OCI-LY7 (cell line): ENCODE measurements around the gene RHBDF1. TPM values are rescaled to one million over a fixed set of nuclear protein-coding genes. Genes with fewer than 3 reads are reported as not detected.

ENCODE experiments used
- BruUV-seq: library from RNA; stranded (reverse); fragments of 400-500 nt; replicated peaks from 2 replicates; lab custom pipeline; 2021; lab: Mats Ljungman, UMichigan
- CTCF ChIA-PET: fragments of 300-600 bp; sonication (Branson Sonifier 250); formaldehyde crosslinking; loops from one replicate; lab custom pipeline; 2022; ENCODE audit warnings: antibody characterized with exemption; ENCODE audit not compliant: unreplicated experiment; lab: Charles Lee
- POLR2A ChIA-PET: fragments of 300-600 bp; sonication (Branson Sonifier 250); formaldehyde crosslinking; loops from one replicate; lab custom pipeline; 2022; ENCODE audit warnings: antibody characterized with exemption; lab: Charles Lee
- DNase-seq: peaks from one replicate; pipeline ENCODE4 v3.0.0-alpha.2; 2015; ENCODE audit warnings: low spot score
- H2AFZ ChIP-seq: fragments of 200-600 bp; sonication (generic), shearing (Covaris generic); 2 replicates; pipeline ENCODE4 v1.6.1; 2014; ENCODE audit warnings: mild to moderate bottlenecking, antibody characterized with exemption, low read length, moderate library complexity
- H3K27ac ChIP-seq: fragments of 200-600 bp; sonication (generic); 2 replicates; pipeline ENCODE4 v1.5.1; 2014; ENCODE audit warnings: mixed run types, low read depth, mild to moderate bottlenecking, moderate library complexity, low read length, inconsistent platforms; ENCODE audit not compliant: poor library complexity, severe bottlenecking
- H3K36me3 ChIP-seq: fragments of 200-600 bp; sonication (generic); 2 replicates; pipeline ENCODE4 v1.6.1; 2014; ENCODE audit warnings: mild to moderate bottlenecking, antibody characterized with exemption, low read length, moderate library complexity, mixed read lengths; ENCODE audit not compliant: insufficient read depth
- H3K4me1 ChIP-seq: fragments of 200-600 bp; sonication (generic); 2 replicates; pipeline ENCODE4 v1.5.1; 2014; ENCODE audit warnings: mild to moderate bottlenecking, low read length; ENCODE audit not compliant: insufficient read depth, poor library complexity, severe bottlenecking
- H3K4me2 ChIP-seq: fragments of 200-600 bp; sonication (generic); 2 replicates; pipeline ENCODE4 v1.6.1; 2014; ENCODE audit warnings: mild to moderate bottlenecking, low read length
- H3K4me3 ChIP-seq: fragments of 200-600 bp; sonication (generic); 2 replicates; pipeline ENCODE4 v1.5.1; 2014; ENCODE audit warnings: mild to moderate bottlenecking, low read depth, low read length; ENCODE audit not compliant: poor library complexity, severe bottlenecking
- H3K79me2 ChIP-seq: fragments of 200-600 bp; sonication (generic); 2 replicates; pipeline ENCODE4 v1.6.1; 2016; ENCODE audit warnings: low read depth, mild to moderate bottlenecking, low read length, moderate library complexity, mixed read lengths; ENCODE audit not compliant: insufficient read depth
- H3K9me2 ChIP-seq: fragments of 200-600 bp; sonication (generic); 2 replicates; pipeline ENCODE4 v1.6.1; 2016; ENCODE audit warnings: mild to moderate bottlenecking, low read length, mixed read lengths; ENCODE audit not compliant: insufficient read depth
- H3K9me3 ChIP-seq: fragments of 200-600 bp; sonication (generic); 2 replicates; pipeline ENCODE4 v1.6.1; 2014; ENCODE audit warnings: mild to moderate bottlenecking, mixed run types, low read length, mixed read lengths
- H4K20me1 ChIP-seq: fragments of 200-600 bp; sonication (generic); 2 replicates; pipeline ENCODE4 v1.6.1; 2014; ENCODE audit warnings: mild to moderate bottlenecking, antibody characterized with exemption, low read length, moderate library complexity, mixed read lengths; ENCODE audit not compliant: insufficient read depth
- CTCF ChIP-seq: fragments of 200-600 bp; sonication (generic); conservative IDR thresholded peaks from 2 replicates; pipeline ENCODE4 v1.5.1; 2014; ENCODE audit warnings: mild to moderate bottlenecking, antibody characterized with exemption, low read length, moderate library complexity, mixed read lengths
- EZH2phosphoT487 ChIP-seq: fragments of 200-600 bp; sonication (generic); IDR thresholded peaks from 2 replicates; pipeline ENCODE4 v1.6.1; 2018; ENCODE audit warnings: low read depth, borderline replicate concordance, mild to moderate bottlenecking, mixed run types, antibody characterized with exemption, low read length, moderate library complexity, mixed read lengths
- intact Hi-C: fragments of 100-400 bp; cut with micrococcal nuclease; formaldehyde crosslinking; loops from one replicate; pipeline ENCODE4 v1.10.0; 2022; ENCODE audit not compliant: unreplicated experiment
- total RNA-seq, 2 experiments: library from RNA; depleted of rRNA in 1 of 2; stranded (reverse); fragments of >200 nt in 1 of 2; shearing (Covaris generic) in 1 of 2; gene quantifications; 2 replicates each; pipeline ENCODE4 v1.2.3, GENCODE V29; 2014 to 2022

The RHBDF1 gene
- total RNA-seq, 2 experiments from 2014 or later = 0.13 to 0.68 TPM

GRCh38 chr16:59440-60059 is 12.9 kb downstream of the RHBDF1 start:
- H3K4me1 ChIP-seq = peaks cover 8% of the 10 kb centered on the region
- peaks cover 8% of the 10 kb centered on the region for H3K79me2 ChIP-seq
- intact Hi-C loops = no loop called here
- no peak for DNase-seq
- no peak overlapping the region for H3K4me3 ChIP-seq
- CTCF ChIA-PET = no interaction called here
- peaks cover 40% of the 10 kb centered on the region for H3K36me3 ChIP-seq
- H3K4me2 ChIP-seq = no peak overlapping the region
- H2AFZ ChIP-seq = no peak overlapping the region
- H3K9me3 ChIP-seq = no peaks in the 10 kb centered on the region
- POLR2A ChIA-PET = no interaction called here
- H3K9me2 ChIP-seq = no peaks in the 10 kb centered on the region
- no peaks in the 10 kb centered on the region for H4K20me1 ChIP-seq
- no TSS peak for BruUV-seq
- no peak for TF ChIP-seq CTCF
- TF ChIP-seq EZH2phosphoT487 = no peak
- H3K27ac ChIP-seq = no peak overlapping the region

- Histone ChIP-seq H3K9me2 (no peaks in the 10 kb centered on the region), H4K20me1 (no peaks in the 10 kb centered on the region), H3K4me2 (no peak overlapping the region), H3K4me3 (no peak overlapping the region), H3K36me3 (peaks cover 40% of the 10 kb centered on the region), H3K79me2 (peaks cover 15% of the 10 kb centered on the region), H3K27ac (no peak overlapping the region), H3K9me3 (no peaks in the 10 kb centered on the region), H2AFZ (no peak overlapping the region), H3K4me1 (peaks cover 11% of the 10 kb centered on the region)
- intact Hi-C loops = no loop called here
- CTCF ChIA-PET = no interaction called here
- no TSS peak for BruUV-seq
- no peak for DNase-seq
- no peak for TF ChIP-seq CTCF
- no peak for TF ChIP-seq EZH2phosphoT487
- POLR2A ChIA-PET = no interaction called here
These were observed 13.7 kb downstream of the RHBDF1 start for GRCh38 chr16:58491-59439.

- Histone ChIP-seq H3K9me3 (no peaks in the 10 kb centered on the region), H3K4me1 (peaks cover 11% of the 10 kb centered on the region), H4K20me1 (no peaks in the 10 kb centered on the region), H3K4me2 (no peak overlapping the region), H3K4me3 (no peak overlapping the region), H3K79me2 (peaks cover 22% of the 10 kb centered on the region), H3K27ac (no peak overlapping the region), H3K9me2 (no peaks in the 10 kb centered on the region), H3K36me3 (peaks cover 43% of the 10 kb centered on the region), H2AFZ (no peak overlapping the region)
- TF ChIP-seq EZH2phosphoT487 = no peak
- no peak for TF ChIP-seq CTCF
- ChIA-PET CTCF (no interaction called here), POLR2A (no interaction called here)
- intact Hi-C loops = no loop called here
- no peak for DNase-seq
- BruUV-seq = no TSS peak
These were observed 14.7 kb downstream of the RHBDF1 start for GRCh38 chr16:57711-58110.
